Measurements from ENCODE around the gene CHD8. TPM values are rescaled to one million over a fixed set of nuclear protein-coding genes. Genes with fewer than 3 reads are reported as not detected.

The CHD8 gene
- total RNA-seq, 4 donors from 2014 or later: 67.3 to 122 (median 101) TPM

- WGBS: under 1% methylated on average over 49 of the region's 49 CpGs
- DNase-seq (ENCODE audit: low spot score in 2 of 2): peak; percentile 96 to 98
- Histone ChIP-seq H3K9me3 (no peaks in the 10 kb centered on the region), H3K27ac (peak within 1 kb of the TSS; percentile 91), H3K36me3 (peaks cover 22% of the 10 kb centered on the region), H3K4me1 (peaks cover 25% of the 10 kb centered on the region), H3K4me3 (peak within 1 kb of the TSS; percentile 79), H3K27me3 (no peaks in the 10 kb centered on the region)
- TF ChIP-seq EP300 (IDR thresholded peaks at IDR 0.05) (no peak), POLR2A (IDR thresholded peaks at IDR 0.05) (peak; percentile 55 to 85), POLR2AphosphoS5 (IDR thresholded peaks at IDR 0.05) (peak; percentile 63 to 89 (median 87)), CTCF (IDR thresholded peaks at IDR 0.05) (peak; percentile 98 to 99)
Measured at GRCh38 chr14:21476925-21477681, 21.2 kb upstream of the CHD8 start, which contains the start of the genes RAB2B and TOX4. Gene RAB2B (minus strand): TSS chr14:21476959. CDS start chr14:21476872, 87 bp downstream. Gene TOX4 (plus strand): TSS chr14:21477195. CDS start chr14:21477279, 84 bp downstream.

- WGBS: 0% methylated on average over 23 of the region's 27 CpGs
- DNase-seq (ENCODE audit: low spot score in 2 of 2): peak; percentile 92 to 95
- H3K4me3 ChIP-seq: peak overlapping the region; percentile 79
- no peaks in the 10 kb centered on the region for H3K27me3 ChIP-seq
- no peaks in the 10 kb centered on the region for H3K9me3 ChIP-seq
- TF ChIP-seq EP300 (IDR thresholded peaks at IDR 0.05) (no peak), POLR2AphosphoS5 (IDR thresholded peaks at IDR 0.05) (no peak), POLR2A (IDR thresholded peaks at IDR 0.05) (no peak), CTCF (IDR thresholded peaks at IDR 0.05) (no peak)
- peaks cover 25% of the 10 kb centered on the region for H3K4me1 ChIP-seq
- H3K27ac ChIP-seq: peak overlapping the region; percentile 91
- H3K36me3 ChIP-seq: peaks cover 22% of the 10 kb centered on the region
Measured at GRCh38 chr14:21476523-21476924, 20.6 kb upstream of the CHD8 start.

GRCh38 chr14:21475767-21476522, 20.0 kb upstream of the CHD8 start:
- WGBS: 36% methylated on average over 10 of the region's 10 CpGs
- DNase-seq (ENCODE audit: low spot score in 2 of 2): no peak
- Histone ChIP-seq H3K36me3 (peaks cover 19% of the 10 kb centered on the region), H3K27ac (peak overlapping the region; percentile 91), H3K9me3 (no peaks in the 10 kb centered on the region), H3K27me3 (no peaks in the 10 kb centered on the region), H3K4me3 (peak overlapping the region; percentile 79), H3K4me1 (peaks cover 25% of the 10 kb centered on the region)
- no peak for TF ChIP-seq POLR2AphosphoS5 (IDR thresholded peaks at IDR 0.05)
- TF ChIP-seq CTCF (IDR thresholded peaks at IDR 0.05): no peak
- no peak for TF ChIP-seq EP300 (IDR thresholded peaks at IDR 0.05)
- TF ChIP-seq POLR2A (IDR thresholded peaks at IDR 0.05): no peak

- TF ChIP-seq POLR2AphosphoS5 (IDR thresholded peaks at IDR 0.05): no peak
- no peak for TF ChIP-seq POLR2A (IDR thresholded peaks at IDR 0.05)
- no peak for TF ChIP-seq CTCF (IDR thresholded peaks at IDR 0.05)
- TF ChIP-seq EP300 (IDR thresholded peaks at IDR 0.05): no peak
- H3K9me3 ChIP-seq: no peaks in the 10 kb centered on the region
- no peaks in the 10 kb centered on the region for H3K4me1 ChIP-seq
- H3K4me3 ChIP-seq: no peak overlapping the region
- H3K27ac ChIP-seq: no peak overlapping the region
- no peaks in the 10 kb centered on the region for H3K27me3 ChIP-seq
- 43% methylated on average over 1 of the region's 1 CpG for WGBS
- peaks cover 51% of the 10 kb centered on the region for H3K36me3 ChIP-seq
- DNase-seq (ENCODE audit: low spot score in 2 of 2): no peak
Measured at GRCh38 chr14:21467616-21468015, 11.7 kb upstream of the CHD8 start.

- peaks cover 8% of the 10 kb centered on the region for H3K36me3 ChIP-seq
- WGBS: 2% methylated on average over 17 of the region's 17 CpGs
- DNase-seq (ENCODE audit: low spot score in 2 of 2): no peak
Measured at GRCh38 chr14:21455592-21455911, 371 bp downstream of the CHD8 start.

More at GRCh38 chr14:21455592-21455911, 371 bp downstream of the CHD8 start:
- no peaks in the 10 kb centered on the region for H3K27me3 ChIP-seq
- peak overlapping the region; percentile 62 for H3K4me3 ChIP-seq
- TF ChIP-seq POLR2A (IDR thresholded peaks at IDR 0.05): no peak
- TF ChIP-seq EP300 (IDR thresholded peaks at IDR 0.05): no peak
- TF ChIP-seq POLR2AphosphoS5 (IDR thresholded peaks at IDR 0.05): no peak
- no peak for TF ChIP-seq CTCF (IDR thresholded peaks at IDR 0.05)
- peaks cover 30% of the 10 kb centered on the region for H3K4me1 ChIP-seq
- H3K27ac ChIP-seq: peak overlapping the region; percentile 97
- no peaks in the 10 kb centered on the region for H3K9me3 ChIP-seq
